ENCODE measurements around the gene TSBP1.

The TSBP1 gene

GRCh38 chr6:32396028-32396427, 24.3 kb upstream of the TSBP1 start:
- no peak for DNase-seq (ENCODE audit: low read depth)
- H3K4me3 ChIP-seq (ENCODE audit: low read depth, low read length): no peak overlapping the region
- TF ChIP-seq, protein P1, sequence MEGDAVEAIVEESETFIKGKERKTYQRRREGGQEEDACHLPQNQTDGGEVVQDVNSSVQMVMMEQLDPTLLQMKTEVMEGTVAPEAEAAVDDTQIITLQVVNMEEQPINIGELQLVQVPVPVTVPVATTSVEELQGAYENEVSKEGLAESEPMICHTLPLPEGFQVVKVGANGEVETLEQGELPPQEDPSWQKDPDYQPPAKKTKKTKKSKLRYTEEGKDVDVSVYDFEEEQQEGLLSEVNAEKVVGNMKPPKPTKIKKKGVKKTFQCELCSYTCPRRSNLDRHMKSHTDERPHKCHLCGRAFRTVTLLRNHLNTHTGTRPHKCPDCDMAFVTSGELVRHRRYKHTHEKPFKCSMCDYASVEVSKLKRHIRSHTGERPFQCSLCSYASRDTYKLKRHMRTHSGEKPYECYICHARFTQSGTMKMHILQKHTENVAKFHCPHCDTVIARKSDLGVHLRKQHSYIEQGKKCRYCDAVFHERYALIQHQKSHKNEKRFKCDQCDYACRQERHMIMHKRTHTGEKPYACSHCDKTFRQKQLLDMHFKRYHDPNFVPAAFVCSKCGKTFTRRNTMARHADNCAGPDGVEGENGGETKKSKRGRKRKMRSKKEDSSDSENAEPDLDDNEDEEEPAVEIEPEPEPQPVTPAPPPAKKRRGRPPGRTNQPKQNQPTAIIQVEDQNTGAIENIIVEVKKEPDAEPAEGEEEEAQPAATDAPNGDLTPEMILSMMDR (IDR thresholded peaks at IDR 0.05; ENCODE audit: control insufficient read depth, extremely low read depth, insufficient read depth): no peak

- DNase-seq (ENCODE audit: low read depth): no peak
- no peak overlapping the region for H3K4me3 ChIP-seq (ENCODE audit: low read depth, low read length)
- TF ChIP-seq, protein P1 (IDR thresholded peaks at IDR 0.05; ENCODE audit: control insufficient read depth, extremely low read depth, insufficient read depth): peak; percentile 13; the same call in 1 of the 2 replicates
Measured at GRCh38 chr6:32393665-32394420, 22.1 kb upstream of the TSBP1 start.

GRCh38 chr6:32391505-32391904, 19.8 kb upstream of the TSBP1 start:
- TF ChIP-seq, protein P1 (IDR thresholded peaks at IDR 0.05; ENCODE audit: control insufficient read depth, extremely low read depth, insufficient read depth): no peak
- DNase-seq (ENCODE audit: low read depth): no peak
- no peak overlapping the region for H3K4me3 ChIP-seq (ENCODE audit: low read depth, low read length)

- H3K4me3 ChIP-seq (ENCODE audit: low read depth, low read length): no peak overlapping the region
- TF ChIP-seq, protein P1 (IDR thresholded peaks at IDR 0.05; ENCODE audit: control insufficient read depth, extremely low read depth, insufficient read depth): no peak
- peak; percentile 28 for DNase-seq (ENCODE audit: low read depth)
Measured at GRCh38 chr6:32387589-32388340, 16.1 kb upstream of the TSBP1 start.

- H3K4me3 ChIP-seq (ENCODE audit: low read depth, low read length): no peak overlapping the region
- TF ChIP-seq, protein P1 (IDR thresholded peaks at IDR 0.05; ENCODE audit: control insufficient read depth, extremely low read depth, insufficient read depth): no peak
- no peak for DNase-seq (ENCODE audit: low read depth)
Measured at GRCh38 chr6:32386040-32386439, 14.3 kb upstream of the TSBP1 start.

GRCh38 chr6:32382757-32383420, 11.2 kb upstream of the TSBP1 start:
- no peak for DNase-seq (ENCODE audit: low read depth)
- TF ChIP-seq, protein P1 (IDR thresholded peaks at IDR 0.05; ENCODE audit: control insufficient read depth, extremely low read depth, insufficient read depth): no peak
- no peak overlapping the region for H3K4me3 ChIP-seq (ENCODE audit: low read depth, low read length)

Measured in LNCaP clone FGC (cell line).